Measurements from ENCODE around the gene DISP1. TPM values are rescaled to one million over a fixed set of nuclear protein-coding genes. Genes with fewer than 3 reads are reported as not detected.

DISP1 gene
- total and polyA plus RNA-seq, 4 donors = 4.4 to 25.7 (median 8.7) TPM

GRCh38 chr1:222787729-222788128, 27.1 kb upstream of the DISP1 start:
- TF ChIP-seq CTCF (IDR thresholded peaks at IDR 0.05; ENCODE audit: control extremely low read depth, extremely low read depth) = no peak
- ATAC-seq (ENCODE audit: insufficient read depth, low FRiP score) (no peak), DNase-seq (no peak)
- 69 to 77% methylated on average over 4 of the region's 4 CpGs for WGBS, 2 donors
- H3K9ac ChIP-seq (ENCODE audit: insufficient read depth in 1 of 2, low read length in 2 of 2) = no peak overlapping the region
- H3K36me3 ChIP-seq (ENCODE audit: control insufficient read depth in 4 of 4, insufficient read depth in 4 of 4, low read length in 4 of 4) = no peaks in the 10 kb centered on the region
- no peak overlapping the region for H3K4me3 ChIP-seq
- H3K9me3 ChIP-seq (ENCODE audit: control insufficient read depth in 4 of 4, insufficient read depth in 3 of 4, low read length in 3 of 4) = no peaks in the 10 kb centered on the region
- H3K27me3 ChIP-seq (ENCODE audit: control insufficient read depth in 3 of 3, insufficient read depth in 3 of 3, low read length in 2 of 3) = no peaks in the 10 kb centered on the region
- H3K27ac ChIP-seq (ENCODE audit: low read depth in 1 of 2, low read length in 1 of 2) = no peak overlapping the region
- peaks cover 1 to 38% (median 23%) of the 10 kb centered on the region in 5 donors for H3K4me1 ChIP-seq (ENCODE audit: control insufficient read depth in 5 of 5, insufficient read depth in 5 of 5, low read length in 5 of 5)

GRCh38 chr1:222788402-222789156, 26.3 kb upstream of the DISP1 start:
- 86 to 92% methylated on average over 3 of the region's 3 CpGs for WGBS, 2 donors
- H3K9me3 ChIP-seq (ENCODE audit: control insufficient read depth in 4 of 4, insufficient read depth in 3 of 4, low read length in 3 of 4) = no peaks in the 10 kb centered on the region
- no peaks in the 10 kb centered on the region for H3K36me3 ChIP-seq (ENCODE audit: control insufficient read depth in 4 of 4, insufficient read depth in 4 of 4, low read length in 4 of 4)
- H3K4me3 ChIP-seq = no peak overlapping the region
- no peak for DNase-seq
- no peak for ATAC-seq (ENCODE audit: insufficient read depth, low FRiP score)
- H3K9ac ChIP-seq (ENCODE audit: insufficient read depth in 1 of 2, low read length in 2 of 2) = no peak overlapping the region
- no peak for TF ChIP-seq CTCF (IDR thresholded peaks at IDR 0.05; ENCODE audit: control extremely low read depth, extremely low read depth)
- no peak overlapping the region for H3K27ac ChIP-seq (ENCODE audit: low read depth in 1 of 2, low read length in 1 of 2)
- no peaks in the 10 kb centered on the region for H3K27me3 ChIP-seq (ENCODE audit: control insufficient read depth in 3 of 3, insufficient read depth in 3 of 3, low read length in 2 of 3)
- peaks cover 1 to 46% (median 23%) of the 10 kb centered on the region in 5 donors for H3K4me1 ChIP-seq (ENCODE audit: control insufficient read depth in 5 of 5, insufficient read depth in 5 of 5, low read length in 5 of 5)

GRCh38 chr1:222790115-222790514, 24.7 kb upstream of the DISP1 start:
- no peak for TF ChIP-seq CTCF (IDR thresholded peaks at IDR 0.05; ENCODE audit: control extremely low read depth, extremely low read depth)

More at GRCh38 chr1:222790115-222790514, 24.7 kb upstream of the DISP1 start:
- Histone ChIP-seq H3K9me3 (ENCODE audit: control insufficient read depth in 4 of 4, insufficient read depth in 3 of 4, low read length in 3 of 4) (no peaks in the 10 kb centered on the region), H3K9ac (ENCODE audit: insufficient read depth in 1 of 2, low read length in 2 of 2) (no peak overlapping the region), H3K27ac (ENCODE audit: low read depth in 1 of 2, low read length in 1 of 2) (no peak overlapping the region), H3K36me3 (ENCODE audit: control insufficient read depth in 4 of 4, insufficient read depth in 4 of 4, low read length in 4 of 4) (no peaks in the 10 kb centered on the region), H3K4me3 (no peak overlapping the region), H3K4me1 (ENCODE audit: control insufficient read depth in 5 of 5, insufficient read depth in 5 of 5, low read length in 5 of 5) (peaks cover 0 to 33% (median 10%) of the 10 kb centered on the region in 5 donors), H3K27me3 (ENCODE audit: control insufficient read depth in 3 of 3, insufficient read depth in 3 of 3, low read length in 2 of 3) (no peaks in the 10 kb centered on the region)
- DNase-seq = no peak
- no peak for ATAC-seq (ENCODE audit: insufficient read depth, low FRiP score)
- WGBS, 2 donors = 76 to 84% methylated on average over 2 of the region's 2 CpGs
